IMR-90 (cell line): ENCODE data around the gene KRT1. TPM values are rescaled to one million over a fixed set of nuclear protein-coding genes. Genes with fewer than 3 reads are reported as not detected.
A peak's percentile ranks its signal among the peaks of the same experiment; 100 is the strongest.

Experiments
- ATAC-seq: fragments of 200-7000 bp; cut with Tn5 transposase; 2 replicates; pipeline ENCODE4 v1.9.1; 2020; ENCODE audit warnings: low read depth, mild to moderate bottlenecking, moderate library complexity
- BruUV-seq: library from RNA; stranded (reverse); fragments of 400-500 nt; replicated peaks from 2 replicates; lab custom pipeline; 2021; lab: Mats Ljungman, UMichigan
- CTCF ChIA-PET: fragments of 300-600 bp; formaldehyde crosslinking; extraction: SDS; loops from one replicate; lab custom pipeline; 2021; ENCODE audit warnings: antibody characterized with exemption; lab: Yijun Ruan, JAX
- POLR2A ChIA-PET: fragments of 300-600 bp; sonication (Branson Sonifier 250); formaldehyde crosslinking; loops from one replicate; lab custom pipeline; 2022; ENCODE audit warnings: antibody characterized with exemption; ENCODE audit not compliant: unreplicated experiment; lab: Charles Lee
- DNase-seq: peaks from one replicate; pipeline ENCODE4 v3.0.0; 2013
- H2AFZ ChIP-seq: replicated peaks from 2 replicates; pipeline ENCODE3; 2013; ENCODE audit warnings: low read length, mild to moderate bottlenecking; ENCODE audit not compliant: poor library complexity
- H2AK5ac ChIP-seq: 2 replicates; pipeline ENCODE4 v1.6.1; 2013; ENCODE audit warnings: low read depth, low read length, inconsistent platforms
- H2AK9ac ChIP-seq: replicated peaks from 2 replicates; pipeline ENCODE3; 2013; ENCODE audit warnings: mild to moderate bottlenecking, low read depth, low read length, moderate library complexity; ENCODE audit not compliant: poor library complexity
- H2BK120ac ChIP-seq: 2 replicates; pipeline ENCODE4 v1.6.1; 2013; ENCODE audit warnings: low read depth, low read length, inconsistent platforms
- H2BK15ac ChIP-seq: 3 replicates; pipeline ENCODE4 v1.6.1; 2013; ENCODE audit warnings: low read depth, low read length, inconsistent platforms
- H2BK20ac ChIP-seq: 2 replicates; pipeline ENCODE4 v1.6.1; 2013; ENCODE audit warnings: low read depth, mild to moderate bottlenecking, inconsistent platforms, low read length, moderate library complexity
- H2BK5ac ChIP-seq: 2 replicates; pipeline ENCODE4 v1.6.1; 2013; ENCODE audit warnings: mild to moderate bottlenecking, low read depth, low read length, inconsistent platforms; ENCODE audit not compliant: poor library complexity, severe bottlenecking
- H3K14ac ChIP-seq: replicated peaks from 2 replicates; pipeline ENCODE4 v1.6.1; 2013; ENCODE audit warnings: low read depth, low read length, inconsistent platforms
- H3K18ac ChIP-seq: 2 replicates; pipeline ENCODE4 v1.6.1; 2013; ENCODE audit warnings: low read depth, low read length, control low read depth
- H3K23ac ChIP-seq: 2 replicates; pipeline ENCODE4 v1.6.1; 2013; ENCODE audit warnings: low read depth, low read length, inconsistent platforms
- H3K27ac ChIP-seq: 2 replicates; pipeline ENCODE4 v1.5.1; 2013; ENCODE audit warnings: mild to moderate bottlenecking, control low read depth, low read length; ENCODE audit not compliant: insufficient read depth
- H3K27me3 ChIP-seq: 2 replicates; pipeline ENCODE4 v1.6.1; 2013; ENCODE audit warnings: low read length; ENCODE audit not compliant: control insufficient read depth, insufficient read depth
- H3K36me3 ChIP-seq: 2 replicates; pipeline ENCODE4 v1.6.1; 2013; ENCODE audit warnings: low read length, mixed read lengths; ENCODE audit not compliant: control insufficient read depth, insufficient read depth
- H3K4ac ChIP-seq: 2 replicates; pipeline ENCODE4 v1.6.1; 2013; ENCODE audit warnings: low read depth, low read length, inconsistent platforms
- H3K4me1 ChIP-seq: 2 replicates; pipeline ENCODE4 v1.6.1; 2013; ENCODE audit warnings: low read length, mixed read lengths; ENCODE audit not compliant: control insufficient read depth, insufficient read depth
- H3K4me2 ChIP-seq: 2 replicates; pipeline ENCODE4 v1.6.1; 2013; ENCODE audit warnings: low read depth, mild to moderate bottlenecking, control low read depth, low read length, moderate library complexity
- H3K4me3 ChIP-seq: 2 replicates; pipeline ENCODE4 v1.5.1; 2013; ENCODE audit warnings: low read depth, mild to moderate bottlenecking, control low read depth, low read length, moderate library complexity; ENCODE audit not compliant: insufficient read depth
- H3K56ac ChIP-seq: 2 replicates; pipeline ENCODE4 v1.6.1; 2013; ENCODE audit warnings: low read length, inconsistent platforms; ENCODE audit not compliant: insufficient read depth; ENCODE audit errors: extremely low read depth
- H3K79me1 ChIP-seq, 2 experiments: 2 replicates each; pipeline ENCODE4 v1.6.1; 2013; ENCODE audit warnings: low read length in 2 of 2, inconsistent platforms in 1 of 2, low read depth in 1 of 2
- H3K9ac ChIP-seq: 2 replicates; pipeline ENCODE4 v1.6.1; 2013; ENCODE audit warnings: low read depth, low read length, control low read depth
- H3K9me1 ChIP-seq: 2 replicates; pipeline ENCODE4 v1.6.1; 2013; ENCODE audit warnings: low read length, inconsistent platforms; ENCODE audit not compliant: insufficient read depth
- H3K9me3 ChIP-seq: 2 replicates; pipeline ENCODE4 v1.6.1; 2013; ENCODE audit warnings: low read length; ENCODE audit not compliant: control insufficient read depth, insufficient read depth
- H4K20me1 ChIP-seq: 2 replicates; pipeline ENCODE4 v1.6.1; 2013; ENCODE audit warnings: low read length, inconsistent platforms; ENCODE audit not compliant: insufficient read depth
- H4K5ac ChIP-seq: 2 replicates; pipeline ENCODE4 v1.6.1; 2013; ENCODE audit warnings: mild to moderate bottlenecking, low read depth, low read length, control low read depth
- H4K8ac ChIP-seq, 2 experiments: 2 replicates each; pipeline ENCODE4 v1.6.1; 2013; ENCODE audit warnings: low read depth in 2 of 2, low read length in 2 of 2, control low read depth in 1 of 2, inconsistent platforms in 1 of 2
- H4K91ac ChIP-seq: 2 replicates; pipeline ENCODE4 v1.6.1; 2013; ENCODE audit warnings: low read depth, low read length, inconsistent platforms; ENCODE audit not compliant: insufficient read depth
- BHLHE40 ChIP-seq: fragments of 150-350 bp; IDR thresholded peaks from 2 replicates; pipeline ENCODE4 v1.6.1; 2016; ENCODE audit warnings: mild to moderate bottlenecking, low read depth, low read length
- CEBPB ChIP-seq: IDR thresholded peaks from 2 replicates; pipeline ENCODE4 v1.6.1; 2012; ENCODE audit warnings: low read depth, low read length, improper control_type of control experiment
- CHD1 ChIP-seq: IDR thresholded peaks from 2 replicates; pipeline ENCODE4 v1.6.1; 2012; ENCODE audit warnings: low read depth, low read length, improper control_type of control experiment
- ELK1 ChIP-seq: fragments of 150-350 bp; IDR thresholded peaks from 2 replicates; pipeline ENCODE4 v1.6.1; 2016; ENCODE audit warnings: low read depth, mild to moderate bottlenecking, low read length, moderate library complexity, borderline replicate concordance
- FOS ChIP-seq: fragments of 150-350 bp; IDR thresholded peaks from 2 replicates; pipeline ENCODE4 v1.6.1; 2016; ENCODE audit warnings: low read depth, low read length
- MAFK ChIP-seq: IDR thresholded peaks from 2 replicates; pipeline ENCODE4 v1.6.1; 2012; ENCODE audit warnings: low read depth, low read length, improper control_type of control experiment
- MAZ ChIP-seq: IDR thresholded peaks from 2 replicates; pipeline ENCODE4 v1.6.1; 2012; ENCODE audit warnings: low read depth, mild to moderate bottlenecking, low read length, improper control_type of control experiment, moderate library complexity, borderline replicate concordance
- MXI1 ChIP-seq: IDR thresholded peaks from 2 replicates; pipeline ENCODE4 v1.6.1; 2012; ENCODE audit warnings: low read depth, mild to moderate bottlenecking, low read length, moderate library complexity, borderline replicate concordance
- NFE2L2 ChIP-seq: fragments of 150-350 bp; IDR thresholded peaks from 2 replicates; pipeline ENCODE4 v1.6.1; 2016; ENCODE audit warnings: low read depth, mild to moderate bottlenecking, low read length
- POLR2A ChIP-seq: IDR thresholded peaks from 2 replicates; pipeline ENCODE4 v1.6.1; 2012; ENCODE audit warnings: mild to moderate bottlenecking, low read depth, low read length
- RAD21 ChIP-seq: IDR thresholded peaks from 2 replicates; pipeline ENCODE4 v1.6.1; 2012; ENCODE audit warnings: low read length, improper control_type of control experiment
- RCOR1 ChIP-seq: IDR thresholded peaks from 2 replicates; pipeline ENCODE4 v1.6.1; 2012; ENCODE audit warnings: mild to moderate bottlenecking, low read length, improper control_type of control experiment; ENCODE audit not compliant: insufficient replicate concordance
- RFX5 ChIP-seq: IDR thresholded peaks from 2 replicates; pipeline ENCODE4 v1.8.0; 2012; ENCODE audit warnings: low read depth, mild to moderate bottlenecking, low read length, moderate library complexity
- SMC3 ChIP-seq: fragments of 150-350 bp; IDR thresholded peaks from 2 replicates; pipeline ENCODE4 v1.6.1; 2016; ENCODE audit warnings: low read depth, mild to moderate bottlenecking, antibody characterized with exemption, low read length, moderate library complexity
- WGBS, 2 experiments: methylation state at CpG; one replicate each; pipeline versions ENCODE4 v1.1.5 to v1.1.7; 2013; ENCODE audit warnings: missing lambda C conversion rate in 2 of 2; ENCODE audit not compliant: insufficient read length in 1 of 2; ENCODE audit errors: extremely low coverage in 2 of 2; 5-methylcytosine and 5-hydroxymethylcytosine counted together
- dilution Hi-C: fragments of 300-500 bp; cut with HindIII; formaldehyde crosslinking; loops from one replicate; pipeline ENCODE4 v1.14.3; 2018; ENCODE audit warnings: low sequenced_read_pairs; ENCODE audit not compliant: unreplicated experiment
- in situ Hi-C: fragments of 300-500 bp; cut with MboI; formaldehyde crosslinking; loops from 3 replicates; pipeline ENCODE4 v1.14.3; 2019; ENCODE audit warnings: low sequenced_read_pairs, inconsistent platforms, mixed read lengths
- intact Hi-C: fragments of 100-400 bp; cut with micrococcal nuclease; formaldehyde crosslinking; loops from 2 replicates; pipeline ENCODE4 v1.10.0; 2022
- polyA plus RNA-seq, 3 experiments: library from polyadenylated mRNA; depleted of rRNA; stranded (reverse); fragments of >200 nt; gene quantifications; 2 replicates each; pipeline ENCODE4 v1.2.3, GENCODE V29; 2012; ENCODE audit warnings: low replicate concordance in 1 of 3
- total RNA-seq: library from RNA; depleted of rRNA; stranded (reverse); fragments of >200 nt; gene quantifications from 2 replicates; pipeline ENCODE4 v1.2.3, GENCODE V29; 2012
- TF ChIP-seq, protein P1 (sequence below): fragments of 150-350 bp; IDR thresholded peaks from 2 replicates; pipeline ENCODE4 v1.6.1; 2017; ENCODE audit warnings: mild to moderate bottlenecking, antibody characterized with exemption, low read length, low read depth

KRT1 gene
- total and polyA plus RNA-seq, 2 of the 4 experiments (the other 2 are of a cell fraction) = not detected

DNA sequence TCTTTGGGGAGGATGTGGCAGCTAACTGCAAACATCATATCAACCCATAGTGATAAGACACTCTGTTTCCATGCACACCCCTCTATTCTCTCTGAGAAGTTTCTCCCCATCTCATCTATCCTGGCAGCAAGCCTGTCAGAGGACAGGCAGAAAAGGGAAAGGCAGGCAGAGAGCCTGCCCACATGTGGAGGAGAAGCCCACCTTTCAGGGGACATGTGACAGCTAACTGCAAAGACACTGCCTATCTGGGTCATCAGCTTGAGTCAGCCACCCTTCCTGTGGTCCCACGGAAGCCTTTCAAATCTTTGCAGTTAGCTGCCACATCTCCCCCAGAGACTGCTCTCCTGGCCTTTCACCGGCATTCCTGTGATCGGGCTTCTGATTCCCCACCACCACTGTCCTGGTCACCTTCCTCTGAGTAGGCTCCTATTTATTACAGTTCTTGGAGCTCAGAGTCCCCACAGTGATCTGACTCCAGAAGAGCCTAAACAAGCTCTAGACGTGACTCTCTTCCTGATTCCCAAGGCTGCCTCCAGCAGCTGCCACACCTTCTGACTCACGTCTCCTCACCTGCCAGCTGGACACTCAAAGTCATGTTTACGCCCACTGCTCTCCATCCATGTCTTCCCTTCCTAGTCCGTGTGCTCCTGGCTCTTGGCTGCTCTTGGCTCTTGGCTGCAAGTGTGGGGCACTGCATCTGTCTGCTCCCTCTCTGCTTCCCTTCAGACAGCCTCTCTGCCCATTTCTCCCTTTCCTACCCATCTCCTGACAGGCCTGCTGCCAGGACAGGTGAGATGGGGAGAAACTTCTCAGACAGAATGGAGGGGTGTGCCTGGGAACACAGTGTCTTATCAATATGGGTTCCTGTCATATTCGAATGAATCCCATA is 7.5 kb upstream of the KRT1 start:
- Histone ChIP-seq H3K9me1 (no peaks in the 10 kb centered on the region), H2BK20ac (no peak overlapping the region), H2AK9ac (no peak overlapping the region), H4K5ac (no peak overlapping the region), H4K8ac (no peak overlapping the region), H3K27ac (no peak overlapping the region), H3K18ac (no peak overlapping the region), H4K20me1 (no peaks in the 10 kb centered on the region), H2AFZ (peak overlapping the region; percentile 21), H4K91ac (no peak overlapping the region), H3K4me1 (peaks cover 2% of the 10 kb centered on the region; the same call in 1 of the 2 replicates), H3K27me3 (peaks cover 51% of the 10 kb centered on the region), H3K9ac (no peak overlapping the region), H3K4me2 (no peak overlapping the region), H3K79me1 (no peaks in the 10 kb centered on the region), H2BK120ac (no peak overlapping the region), H3K56ac (no peak overlapping the region), H3K4me3 (no peak overlapping the region), H3K4ac (no peak overlapping the region), H2BK15ac (no peak overlapping the region), H3K9me3 (no peaks in the 10 kb centered on the region), H3K14ac (no peak overlapping the region), H2AK5ac (no peak overlapping the region), H3K36me3 (no peaks in the 10 kb centered on the region), H2BK5ac (no peak overlapping the region), H3K23ac (no peak overlapping the region)
- CTCF ChIA-PET = no interaction called here
- in situ Hi-C loops (no loop called here), intact Hi-C loops (no loop called here), dilution Hi-C loops (no loop called here)
- BruUV-seq = no TSS peak
- POLR2A ChIA-PET = no interaction called here
- DNase-seq (no peak), ATAC-seq (no peak)
- 43% methylated on average over 4 of the region's 8 CpGs; no CpG with 5 or more reads in 1 of the 2 experiments for WGBS, 2 experiments
- TF ChIP-seq BHLHE40 (no peak), MXI1 (no peak), RFX5 (no peak), MAZ (no peak), FOS (no peak), POLR2A (no peak), MAFK (no peak), NFE2L2 (no peak), ELK1 (no peak), RCOR1 (no peak), CHD1 (no peak), CEBPB (no peak), SMC3 (no peak), RAD21 (no peak)
- TF ChIP-seq, protein P1, sequence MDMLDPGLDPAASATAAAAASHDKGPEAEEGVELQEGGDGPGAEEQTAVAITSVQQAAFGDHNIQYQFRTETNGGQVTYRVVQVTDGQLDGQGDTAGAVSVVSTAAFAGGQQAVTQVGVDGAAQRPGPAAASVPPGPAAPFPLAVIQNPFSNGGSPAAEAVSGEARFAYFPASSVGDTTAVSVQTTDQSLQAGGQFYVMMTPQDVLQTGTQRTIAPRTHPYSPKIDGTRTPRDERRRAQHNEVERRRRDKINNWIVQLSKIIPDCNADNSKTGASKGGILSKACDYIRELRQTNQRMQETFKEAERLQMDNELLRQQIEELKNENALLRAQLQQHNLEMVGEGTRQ = no peak
